Ishikawa (cell line): ENCODE results near the gene CYB5R4.

ENCODE experiments used
- CEBPB ChIP-seq: IDR thresholded peaks from 2 replicates; pipeline ENCODE4 v1.6.1; 2012
- TAF1 ChIP-seq: IDR thresholded peaks from 2 replicates; pipeline ENCODE4 v1.6.1; 2012; ENCODE audit warnings: low read depth, mild to moderate bottlenecking

DNA sequence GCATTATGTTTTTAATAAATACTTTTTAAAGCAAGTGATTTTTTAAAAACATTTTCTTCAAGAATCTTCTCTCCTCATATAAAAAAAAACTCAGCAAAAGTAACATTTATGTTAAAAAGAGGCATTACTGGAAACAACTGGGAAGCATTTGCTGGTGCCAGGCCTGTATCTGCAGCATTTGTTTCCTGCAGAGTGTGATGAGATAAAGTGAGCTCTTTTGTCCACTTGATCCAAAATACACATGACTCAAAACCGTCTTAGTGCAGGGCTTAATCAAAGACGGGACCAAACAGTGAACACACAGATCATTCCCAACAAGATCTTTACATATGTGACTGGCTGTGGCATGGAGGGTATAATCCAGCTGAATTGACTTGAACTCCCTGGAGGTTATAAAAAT is 34.7 kb upstream of the CYB5R4 start:
- TF ChIP-seq TAF1: no peak
- TF ChIP-seq CEBPB: no peak
